H1 (cell line): ENCODE data around the gene ADAM19. TPM values are rescaled to one million over a fixed set of nuclear protein-coding genes. Genes with fewer than 3 reads are reported as not detected.

ENCODE experiments used
- CTCF ChIA-PET: fragments of 300-600 bp; sonication (Branson Sonifier 250); formaldehyde crosslinking; loops from one replicate; lab custom pipeline; 2021; ENCODE audit not compliant: partially characterized antibody; lab: Charles Lee
- POLR2A ChIA-PET: fragments of 300-600 bp; sonication (Branson Sonifier 250); formaldehyde crosslinking; loops from one replicate; lab custom pipeline; 2021; ENCODE audit warnings: inconsistent platforms; ENCODE audit not compliant: partially characterized antibody; lab: Charles Lee
- DNase-seq, 2 experiments: peaks; one replicate each; pipeline versions ENCODE4 v3.0.0 to v3.0.0-alpha.2; 2010 to 2022; ENCODE audit warnings: low spot score in 2 of 2, low read depth in 1 of 2, mixed read lengths in 1 of 2
- FAIRE-seq: peaks from 2 replicates; lab custom pipeline; 2011; peaks lifted over from hg19 to GRCh38; lab: Jason Lieb, UNC
- H2AFZ ChIP-seq: 2 replicates; pipeline ENCODE4 v1.8.1; 2012; ENCODE audit warnings: low read length, inconsistent platforms
- H2AK5ac ChIP-seq: 2 replicates; pipeline ENCODE4 v1.6.1; 2013; ENCODE audit warnings: low read depth, low read length
- H2BK120ac ChIP-seq: replicated peaks from 2 replicates; pipeline ENCODE3; 2013; ENCODE audit warnings: low read depth, low read length, inconsistent platforms
- H2BK12ac ChIP-seq: 2 replicates; pipeline ENCODE4 v1.6.1; 2013; ENCODE audit warnings: low read depth, low read length
- H2BK15ac ChIP-seq: 2 replicates; pipeline ENCODE4 v1.6.1; 2013; ENCODE audit warnings: low read length
- H2BK20ac ChIP-seq: 2 replicates; pipeline ENCODE4 v1.6.1; 2013; ENCODE audit warnings: low read length
- H2BK5ac ChIP-seq: 2 replicates; pipeline ENCODE4 v1.6.1; 2013; ENCODE audit warnings: low read depth, low read length
- H3K14ac ChIP-seq: 2 replicates; pipeline ENCODE4 v1.6.1; 2013; ENCODE audit warnings: inconsistent platforms; ENCODE audit not compliant: insufficient read length
- H3K18ac ChIP-seq: 2 replicates; pipeline ENCODE4 v1.6.1; 2013; ENCODE audit warnings: low read length; ENCODE audit errors: extremely low read depth
- H3K23ac ChIP-seq: 2 replicates; pipeline ENCODE4 v1.6.1; 2013; ENCODE audit warnings: inconsistent platforms; ENCODE audit not compliant: insufficient read length
- H3K23me2 ChIP-seq: 2 replicates; pipeline ENCODE4 v1.6.1; 2013; ENCODE audit warnings: low read depth, low read length
- H3K27ac ChIP-seq: 2 replicates; pipeline ENCODE4 v1.6.1; 2011; ENCODE audit warnings: low read depth, low read length, inconsistent platforms
- H3K27me3 ChIP-seq, 4 experiments: replicated peaks in 1 of 4; 1 replicate in 1 of 4; 2 replicates in 3 of 4; pipeline versions ENCODE4 v1.6.1 to v1.8.1; 2011 to 2013; ENCODE audit warnings: low read length in 3 of 4, mild to moderate bottlenecking in 3 of 4, inconsistent platforms in 2 of 4, mixed read lengths in 2 of 4, moderate library complexity in 1 of 4; ENCODE audit not compliant: control insufficient read depth in 3 of 4, insufficient read depth in 3 of 4; ENCODE audit errors: extremely low read depth in 1 of 4
- H3K36me3 ChIP-seq, 4 experiments: 2 replicates each; pipeline versions ENCODE4 v1.6.1 to v1.8.1; 2011 to 2013; ENCODE audit warnings: mild to moderate bottlenecking in 4 of 4, low read length in 3 of 4, moderate library complexity in 2 of 4, control low read depth in 1 of 4, inconsistent platforms in 1 of 4; ENCODE audit not compliant: insufficient read depth in 4 of 4, control insufficient read depth in 2 of 4
- H3K4ac ChIP-seq: replicated peaks from 2 replicates; pipeline ENCODE3; 2013; ENCODE audit warnings: low read length, low read depth, mixed read lengths, inconsistent platforms; ENCODE audit not compliant: insufficient read length
- H3K4me1 ChIP-seq, 4 experiments: replicated peaks in 1 of 4; 1 replicate in 1 of 4; 2 replicates in 3 of 4; pipeline versions ENCODE4 v1.6.1 to v1.8.1; 2011 to 2013; ENCODE audit warnings: low read length in 3 of 4, inconsistent platforms in 2 of 4, mixed read lengths in 1 of 4; ENCODE audit not compliant: insufficient read depth in 4 of 4, control insufficient read depth in 3 of 4
- H3K4me2 ChIP-seq, 2 experiments: 2 replicates each; pipeline versions ENCODE4 v1.6.1 to v1.8.1; 2011 to 2013; ENCODE audit warnings: low read depth in 2 of 2, low read length in 2 of 2, control low read depth in 1 of 2, inconsistent platforms in 1 of 2, mild to moderate bottlenecking in 1 of 2; ENCODE audit not compliant: insufficient read depth in 1 of 2
- H3K4me3 ChIP-seq, 4 experiments: fragments of 200-600, 300-600 bp in 1 of 4; sonication (generic), shearing (Covaris generic), sonication (Bioruptor Twin) in 1 of 4; 2 replicates each; pipeline versions ENCODE4 v1.5.1 to v1.8.1; 2011 to 2016; ENCODE audit warnings: low read length in 4 of 4, low read depth in 3 of 4, control low read depth in 2 of 4, inconsistent platforms in 2 of 4, mild to moderate bottlenecking in 2 of 4, mixed read lengths in 1 of 4, moderate library complexity in 1 of 4; ENCODE audit not compliant: insufficient read depth in 2 of 4; ENCODE audit errors: extremely low read depth in 1 of 4
- H3K56ac ChIP-seq: replicated peaks from 2 replicates; pipeline ENCODE3; 2013; ENCODE audit warnings: low read depth, mild to moderate bottlenecking, mixed read lengths, low read length, inconsistent platforms; ENCODE audit not compliant: insufficient read length
- H3K79me1 ChIP-seq: 2 replicates; pipeline ENCODE4 v1.6.1; 2013; ENCODE audit warnings: low read depth, low read length, control low read depth
- H3K79me2 ChIP-seq, 2 experiments: 2 replicates each; pipeline versions ENCODE4 v1.6.1 to v1.8.1; 2012 to 2013; ENCODE audit warnings: low read length in 2 of 2, mild to moderate bottlenecking in 2 of 2, inconsistent platforms in 1 of 2; ENCODE audit not compliant: insufficient read depth in 2 of 2, control insufficient read depth in 1 of 2
- H3K9ac ChIP-seq, 4 experiments: replicated peaks in 1 of 4; 1 replicate in 1 of 4; 2 replicates in 3 of 4; pipeline versions ENCODE4 v1.6.1 to v1.8.1; 2011 to 2013; ENCODE audit warnings: low read depth in 3 of 4, low read length in 3 of 4, control low read depth in 2 of 4, mild to moderate bottlenecking in 2 of 4, moderate library complexity in 2 of 4, inconsistent platforms in 1 of 4; ENCODE audit errors: extremely low read depth in 1 of 4
- H3K9me3 ChIP-seq, 2 experiments: 2 replicates each; pipeline versions ENCODE4 v1.6.1 to v1.8.1; 2012 to 2013; ENCODE audit warnings: mild to moderate bottlenecking in 2 of 2, moderate library complexity in 2 of 2, control low read depth in 1 of 2, inconsistent platforms in 1 of 2, low read depth in 1 of 2, low read length in 1 of 2, mixed read lengths in 1 of 2; ENCODE audit not compliant: insufficient read depth in 2 of 2
- H4K20me1 ChIP-seq, 2 experiments: replicated peaks in 1 of 2; 2 replicates each; pipeline versions ENCODE3 to v1.8.1; 2011 to 2013; ENCODE audit warnings: inconsistent platforms in 2 of 2, low read length in 2 of 2, mild to moderate bottlenecking in 1 of 2; ENCODE audit not compliant: insufficient read depth in 2 of 2, control insufficient read depth in 1 of 2
- H4K5ac ChIP-seq: 2 replicates; pipeline ENCODE4 v1.6.1; 2013; ENCODE audit warnings: low read length, low read depth, mixed read lengths, inconsistent platforms; ENCODE audit not compliant: insufficient read length
- H4K8ac ChIP-seq: 2 replicates; pipeline ENCODE4 v1.8.0; 2013; ENCODE audit warnings: mild to moderate bottlenecking, moderate library complexity, low read length, inconsistent platforms; ENCODE audit not compliant: insufficient read depth; ENCODE audit errors: extremely low read depth
- H4K91ac ChIP-seq: replicated peaks from 2 replicates; pipeline ENCODE3; 2013; ENCODE audit warnings: low read length, mixed read lengths, inconsistent platforms; ENCODE audit not compliant: insufficient read length
- ATF3 ChIP-seq: IDR thresholded peaks from 2 replicates; pipeline ENCODE4 v1.6.1; 2011; ENCODE audit warnings: low read depth, mild to moderate bottlenecking, low read length; ENCODE audit not compliant: insufficient read depth
- CEBPB ChIP-seq: IDR thresholded peaks from 2 replicates; pipeline ENCODE4 v1.6.1; 2012; ENCODE audit warnings: low read depth, low read length
- EP300 ChIP-seq, 2 experiments: IDR thresholded peaks; 1 replicate in 1 of 2; 2 replicates in 1 of 2; pipeline ENCODE4 v1.6.1; 2011 to 2012; ENCODE audit warnings: low read depth in 2 of 2, low read length in 2 of 2, mild to moderate bottlenecking in 2 of 2, borderline replicate concordance in 1 of 2, inconsistent platforms in 1 of 2, moderate library complexity in 1 of 2
- HDAC6 ChIP-seq: IDR thresholded peaks from one replicate; pipeline ENCODE4 v1.7.1; 2012; ENCODE audit warnings: low read depth, mild to moderate bottlenecking, inconsistent platforms, low read length, moderate library complexity
- KDM1A ChIP-seq: fragments of 200-600, 300-600 bp; sonication (generic); IDR thresholded peaks from 2 replicates; pipeline ENCODE4 v1.7.1; 2016; ENCODE audit warnings: mild to moderate bottlenecking, low read length, borderline replicate concordance
- POLR2A ChIP-seq, 2 experiments: IDR thresholded peaks; 1 replicate in 1 of 2; 2 replicates in 1 of 2; pipeline ENCODE4 v1.6.1; 2011; ENCODE audit warnings: low read depth in 2 of 2, low read length in 2 of 2, mild to moderate bottlenecking in 2 of 2; ENCODE audit errors: control extremely low read depth in 1 of 2
- POLR2AphosphoS5 ChIP-seq: IDR thresholded peaks from 2 replicates; pipeline ENCODE4 v1.6.1; 2011; ENCODE audit warnings: low read depth, low read length
- SIN3A ChIP-seq, 2 experiments: IDR thresholded peaks in 1 of 2; conservative IDR thresholded peaks in 1 of 2; 2 replicates each; pipeline ENCODE4 v1.6.1; 2011 to 2012; ENCODE audit warnings: low read length in 2 of 2, improper control_type of control experiment in 1 of 2, low read depth in 1 of 2, mild to moderate bottlenecking in 1 of 2
- SIRT6 ChIP-seq: IDR thresholded peaks from one replicate; pipeline ENCODE4 v1.7.1; 2012; ENCODE audit warnings: low read length, inconsistent platforms
- SUZ12 ChIP-seq: fragments of 200-600 bp; sonication (generic); IDR thresholded peaks from 2 replicates; pipeline ENCODE4 v1.6.1; 2012; ENCODE audit warnings: mild to moderate bottlenecking, inconsistent platforms, low read length, moderate library complexity, mixed read lengths
- WGBS, 2 experiments: shearing (Covaris generic) in 1 of 2; methylation state at CpG; one replicate each; pipeline versions ENCODE4 v1.1.6 to v1.1.7; 2013 to 2015; ENCODE audit warnings: low lambda C conversion rate in 2 of 2, mixed read lengths in 2 of 2, inconsistent platforms in 1 of 2, low coverage in 1 of 2, missing lambda C conversion rate in 1 of 2; ENCODE audit not compliant: insufficient replicate concordance in 2 of 2, insufficient coverage in 1 of 2, insufficient read length in 1 of 2; ENCODE audit errors: extremely low coverage in 1 of 2, missing lambda C conversion rate in 1 of 2; 5-methylcytosine and 5-hydroxymethylcytosine counted together
- polyA plus RNA-seq, 7 experiments: library from polyadenylated mRNA; depleted of rRNA in 3 of 7; stranded (reverse) in 5 of 7; unstranded in 2 of 7; fragments of >200 nt in 5 of 7; fragments of 200-250 nt in 2 of 7; gene quantifications; 1 replicate in 5 of 7; 2 replicates in 1 of 7; 4 replicates in 1 of 7; pipeline versions ENCODE4 v1.2.1 to v1.2.3, GENCODE V29; 2011 to 2013; ENCODE audit warnings: missing spikeins in 2 of 7, mixed read lengths in 2 of 7
- total RNA-seq: library from RNA; stranded (reverse); fragmentation: NEBNext Ultra II Directional; extraction: Animal tissue kit (Norgen Biotek cat#: 25700); gene quantifications from 2 replicates; pipeline ENCODE4 v1.2.1, GENCODE V29; 2021

ADAM19 gene
- total and polyA plus RNA-seq, 2 of the 8 experiments (the other 6 are each of a cell fraction or from before 2014, with no cell fraction given), result 6.5 to 22.7 TPM

DNA sequence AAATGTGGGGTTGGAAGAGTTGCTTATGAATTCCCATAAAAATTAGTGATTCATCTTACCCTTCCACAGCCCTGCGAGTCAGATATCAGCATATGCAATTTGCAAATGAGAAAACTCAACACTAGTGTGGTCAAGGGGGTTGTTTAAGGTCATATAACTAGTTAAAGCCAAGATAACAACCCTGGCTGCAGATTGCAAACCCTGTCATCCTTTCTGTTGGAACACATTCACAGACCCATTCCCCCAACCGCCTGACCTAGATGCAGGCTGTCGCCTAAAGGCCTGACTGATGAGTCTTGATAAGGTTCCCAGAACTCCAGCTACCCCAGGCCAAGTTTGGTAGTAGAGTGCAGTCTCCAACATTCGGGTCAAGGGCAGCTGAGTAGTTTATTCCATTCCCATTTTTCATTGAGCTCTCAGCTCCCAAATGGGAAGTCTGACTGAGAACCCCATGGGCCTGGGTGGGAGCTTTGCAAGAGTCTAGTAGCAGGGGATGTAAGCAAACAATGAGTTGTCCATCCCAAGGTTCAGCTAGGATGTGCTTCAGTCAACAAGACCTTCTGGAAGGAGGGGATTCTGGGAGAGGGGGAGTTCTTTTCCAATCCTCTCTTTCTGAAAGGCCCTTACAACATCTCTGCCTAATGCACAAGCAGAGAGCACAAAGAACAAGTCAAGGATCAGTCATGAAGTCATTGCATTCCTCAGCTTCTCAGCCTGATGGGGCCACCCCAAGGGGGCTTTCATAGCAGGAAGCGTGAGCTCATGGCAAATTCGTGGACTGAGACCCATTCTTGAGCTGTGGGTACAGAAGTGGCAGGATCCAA lies 40.3 kb downstream of the ADAM19 start:
- Histone ChIP-seq H3K79me2 (no peaks in the 10 kb centered on the region), H2AFZ (no peak overlapping the region)
- TF ChIP-seq POLR2AphosphoS5 (no peak), CEBPB (no peak), HDAC6 (no peak), EP300 (IDR thresholded peaks at IDR 0.05; ENCODE audit: borderline replicate concordance in 1 of 2, low read depth in 2 of 2, low read length in 2 of 2) (no peak), ATF3 (no peak), SIRT6 (no peak), SUZ12 (no peak), KDM1A (no peak), SIN3A (conservative IDR thresholded peaks at IDR 0.05 in 1 of 2, IDR thresholded peaks at IDR 0.05 in 1 of 2; ENCODE audit: low read depth in 1 of 2, low read length in 2 of 2) (no peak), POLR2A (IDR thresholded peaks at IDR 0.05; ENCODE audit: control extremely low read depth in 1 of 2, low read depth in 2 of 2, low read length in 2 of 2) (no peak)

More for the DNA sequence above, 40.3 kb downstream of the ADAM19 start:
- Histone ChIP-seq H2BK15ac (no peak overlapping the region), H3K23ac (no peak overlapping the region), H4K20me1 (no peaks in the 10 kb centered on the region), H3K27ac (no peak overlapping the region), H2BK12ac (no peak overlapping the region), H2BK120ac (no peak overlapping the region), H3K4me1 (no peaks in the 10 kb centered on the region; a peak in 1 of 7 replicates), H3K14ac (no peak overlapping the region), H3K4ac (no peak overlapping the region), H3K4me2 (no peak overlapping the region), H3K18ac (no peak overlapping the region), H3K27me3 (no peaks in the 10 kb centered on the region), H2BK5ac (no peak overlapping the region), H3K9me3 (no peaks in the 10 kb centered on the region), H3K9ac (no peak overlapping the region), H4K8ac (no peak overlapping the region), H3K56ac (no peak overlapping the region), H2BK20ac (no peak overlapping the region), H3K4me3 (no peak overlapping the region), H3K23me2 (no peaks in the 10 kb centered on the region), H4K91ac (no peak overlapping the region), H3K79me1 (no peaks in the 10 kb centered on the region), H3K36me3 (no peaks in the 10 kb centered on the region), H4K5ac (no peak overlapping the region), H2AK5ac (no peak overlapping the region)
- DNase-seq, result no peak
- 86% methylated on average over 6 of the region's 6 CpGs; no CpG with 5 or more reads in 1 of the 2 experiments for WGBS, 2 experiments
- ChIA-PET CTCF (interaction anchor here (0.6 to 1.4 kb wide), 7 partner anchors 11 to 1378 kb away, joined by 3 to 6 read pairs (median 3); no protein-coding TSS in a partner anchor), POLR2A (no interaction called here)
- no peak for FAIRE-seq
